Endothelial cell of umbilical vein (primary cell): ENCODE data around the gene NOX5.

Source experiments
- EZH2 ChIP-seq: IDR thresholded peaks from 2 replicates; pipeline ENCODE4 v1.6.1; 2012; ENCODE audit warnings: borderline replicate concordance, low read depth, mild to moderate bottlenecking, moderate library complexity, low read length, inconsistent platforms; ENCODE audit not compliant: severe bottlenecking
- FOS ChIP-seq: IDR thresholded peaks from 2 replicates; pipeline ENCODE4 v1.6.1; 2011; ENCODE audit warnings: mild to moderate bottlenecking, low read length, moderate library complexity, borderline replicate concordance; ENCODE audit not compliant: insufficient read depth
- JUN ChIP-seq: IDR thresholded peaks from 2 replicates; pipeline ENCODE4 v1.6.1; 2011; ENCODE audit warnings: borderline replicate concordance, low read depth; ENCODE audit not compliant: insufficient read length, insufficient read depth
- MYC ChIP-seq: IDR thresholded peaks from one replicate; pipeline ENCODE4 v1.6.1; 2011; ENCODE audit warnings: mild to moderate bottlenecking, low read depth, low read length
- POLR2A ChIP-seq: IDR thresholded peaks from 2 replicates; pipeline ENCODE4 v1.6.1; 2012; ENCODE audit warnings: low read depth, mild to moderate bottlenecking, control low read depth, low read length
- POLR2AphosphoS5 ChIP-seq: IDR thresholded peaks from 2 replicates; pipeline ENCODE4 v1.6.1; 2012; ENCODE audit warnings: low read depth, mild to moderate bottlenecking, control low read depth, low read length, moderate library complexity; ENCODE audit not compliant: insufficient read depth
- TF ChIP-seq, protein P1 (sequence below): IDR thresholded peaks from 2 replicates; pipeline ENCODE4 v1.6.1; 2011; ENCODE audit not compliant: insufficient read depth, insufficient read length
- TF ChIP-seq, protein P2 (sequence below), 2 donors: IDR thresholded peaks; 1 replicate in 1 of 2; 2 replicates in 1 of 2; pipeline ENCODE4 v1.5.1; 2011; ENCODE audit warnings: low read length in 2 of 2, mild to moderate bottlenecking in 2 of 2, moderate library complexity in 2 of 2, control low read depth in 1 of 2, inconsistent platforms in 1 of 2, low read depth in 1 of 2; ENCODE audit not compliant: insufficient read depth in 1 of 2; ENCODE audit errors: extremely low read depth in 1 of 2

GRCh38 chr15:69027976-69028518 lies 13.6 kb downstream of the NOX5 start:
- TF ChIP-seq POLR2AphosphoS5 (no peak), POLR2A (no peak), EZH2 (no peak), FOS (no peak), JUN (no peak), MYC (no peak)
- TF ChIP-seq, protein P1, sequence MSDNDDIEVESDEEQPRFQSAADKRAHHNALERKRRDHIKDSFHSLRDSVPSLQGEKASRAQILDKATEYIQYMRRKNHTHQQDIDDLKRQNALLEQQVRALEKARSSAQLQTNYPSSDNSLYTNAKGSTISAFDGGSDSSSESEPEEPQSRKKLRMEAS: no peak
- TF ChIP-seq, protein P2, sequence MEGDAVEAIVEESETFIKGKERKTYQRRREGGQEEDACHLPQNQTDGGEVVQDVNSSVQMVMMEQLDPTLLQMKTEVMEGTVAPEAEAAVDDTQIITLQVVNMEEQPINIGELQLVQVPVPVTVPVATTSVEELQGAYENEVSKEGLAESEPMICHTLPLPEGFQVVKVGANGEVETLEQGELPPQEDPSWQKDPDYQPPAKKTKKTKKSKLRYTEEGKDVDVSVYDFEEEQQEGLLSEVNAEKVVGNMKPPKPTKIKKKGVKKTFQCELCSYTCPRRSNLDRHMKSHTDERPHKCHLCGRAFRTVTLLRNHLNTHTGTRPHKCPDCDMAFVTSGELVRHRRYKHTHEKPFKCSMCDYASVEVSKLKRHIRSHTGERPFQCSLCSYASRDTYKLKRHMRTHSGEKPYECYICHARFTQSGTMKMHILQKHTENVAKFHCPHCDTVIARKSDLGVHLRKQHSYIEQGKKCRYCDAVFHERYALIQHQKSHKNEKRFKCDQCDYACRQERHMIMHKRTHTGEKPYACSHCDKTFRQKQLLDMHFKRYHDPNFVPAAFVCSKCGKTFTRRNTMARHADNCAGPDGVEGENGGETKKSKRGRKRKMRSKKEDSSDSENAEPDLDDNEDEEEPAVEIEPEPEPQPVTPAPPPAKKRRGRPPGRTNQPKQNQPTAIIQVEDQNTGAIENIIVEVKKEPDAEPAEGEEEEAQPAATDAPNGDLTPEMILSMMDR (IDR thresholded peaks at IDR 0.05; ENCODE audit: extremely low read depth in 1 of 2, insufficient read depth in 1 of 2, low read depth in 1 of 2, low read length in 2 of 2): no peak
